Thyroid gland (tissue), 4 donors: ENCODE results near the gene GPR160. TPM values are rescaled to one million over a fixed set of nuclear protein-coding genes. Genes with fewer than 3 reads are reported as not detected.

Experiments used
- DNase-seq, 2 donors: peaks; one replicate each; pipeline ENCODE4 v3.0.0-alpha.2; 2019
- H3K27ac ChIP-seq, 3 donors: fragments of 200-600 bp; sonication (generic); 1 replicate in 2 of 3; 2 replicates in 1 of 3; pipeline ENCODE4 v1.5.1; 2016 to 2019; ENCODE audit warnings: mild to moderate bottlenecking in 1 of 3, moderate library complexity in 1 of 3
- H3K27me3 ChIP-seq: fragments of 200-600 bp; sonication (generic); one replicate; pipeline ENCODE4 v1.5.1; 2019
- H3K36me3 ChIP-seq, 2 donors: fragments of 200-600 bp; sonication (generic); one replicate each; pipeline ENCODE4 v1.5.1; 2016 to 2019
- H3K4me1 ChIP-seq, 2 donors: fragments of 200-600 bp; sonication (generic); one replicate each; pipeline ENCODE4 v1.5.1; 2017 to 2019
- H3K4me3 ChIP-seq, 3 donors: fragments of 200-600 bp; sonication (generic); replicated peaks in 1 of 3; 1 replicate in 2 of 3; 2 replicates in 1 of 3; pipeline ENCODE4 v1.5.1; 2016; ENCODE audit warnings: mild to moderate bottlenecking in 1 of 3
- H3K9me3 ChIP-seq: fragments of 200-600 bp; sonication (generic); one replicate; pipeline ENCODE4 v1.5.1; 2017
- CTCF ChIP-seq, 6 experiments: fragments of 200-600 bp in 3 of 6; fragments of 450-650 bp in 3 of 6; sonication (generic) in 3 of 6; IDR thresholded peaks; one replicate each; pipeline ENCODE4 v1.5.1; 2016 to 2019; ENCODE audit warnings: antibody characterized with exemption in 6 of 6, mild to moderate bottlenecking in 2 of 6, inconsistent platforms in 1 of 6, moderate library complexity in 1 of 6
- POLR2A ChIP-seq, 2 donors: fragments of 450-650 bp; IDR thresholded peaks; one replicate each; pipeline ENCODE4 v1.6.1; 2017; ENCODE audit warnings: antibody characterized with exemption in 2 of 2, mild to moderate bottlenecking in 2 of 2, moderate library complexity in 1 of 2
- WGBS, 2 donors: methylation state at CpG; one replicate each; pipeline ENCODE4 v1.1.5; 2017; 5-methylcytosine and 5-hydroxymethylcytosine counted together
- intact Hi-C: fragments of 100-400 bp; cut with DNase I; formaldehyde crosslinking; loops from one replicate; pipeline ENCODE4 v1.15.1; 2023
- total RNA-seq, 4 donors: library from RNA; depleted of rRNA; stranded (reverse); fragments of >200 nt; gene quantifications; one replicate each; pipeline ENCODE4 v1.2.3, GENCODE V29; 2016

GPR160 gene
- total RNA-seq, 4 donors from 2014 or later: 9.3 to 17.5 (median 10.1) TPM

DNA sequence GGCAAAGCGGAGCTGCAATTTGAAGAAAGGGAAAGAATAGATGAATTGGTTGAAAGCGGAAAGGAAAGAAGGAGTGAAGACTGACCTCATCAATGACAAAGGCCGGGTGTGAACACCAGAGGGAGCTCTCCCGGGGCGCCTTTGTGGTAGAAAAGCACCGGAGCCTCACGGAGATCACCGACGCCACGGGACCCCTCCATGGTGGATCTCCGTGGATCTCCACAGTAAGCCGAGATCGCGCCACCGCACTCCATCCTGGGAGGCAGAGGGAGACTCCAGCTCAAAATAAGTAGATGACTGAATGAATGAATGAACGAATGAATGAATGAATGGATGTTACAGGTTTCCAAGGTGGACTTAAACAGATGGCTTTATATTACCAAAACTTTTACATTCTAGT lies 25.0 kb downstream of the GPR160 start:
- Histone ChIP-seq H3K36me3 (no peaks in the 10 kb centered on the region), H3K27me3 (no peaks in the 10 kb centered on the region), H3K4me3 (no peak overlapping the region), H3K9me3 (no peaks in the 10 kb centered on the region), H3K27ac (no peak overlapping the region), H3K4me1 (no peaks in the 10 kb centered on the region)
- no peak for DNase-seq
- WGBS, 2 donors: 96 to 98% methylated on average over 16 of the region's 16 CpGs
- TF ChIP-seq CTCF (IDR thresholded peaks at IDR 0.05) (no peak), POLR2A (IDR thresholded peaks at IDR 0.05) (no peak)
- intact Hi-C loops: no loop called here

- Histone ChIP-seq H3K27ac (no peak overlapping the region), H3K4me1 (no peaks in the 10 kb centered on the region), H3K36me3 (no peaks in the 10 kb centered on the region), H3K27me3 (no peaks in the 10 kb centered on the region), H3K4me3 (no peak overlapping the region), H3K9me3 (no peaks in the 10 kb centered on the region)
- intact Hi-C loops: no loop called here
- TF ChIP-seq CTCF (IDR thresholded peaks at IDR 0.05) (no peak), POLR2A (IDR thresholded peaks at IDR 0.05) (no peak)
- 95% methylated on average over 15 of the region's 15 CpGs for WGBS, 2 donors
- DNase-seq: no peak
Observed at GRCh38 chr3:170063691-170064090, 25.9 kb downstream of the GPR160 start.

DNA sequence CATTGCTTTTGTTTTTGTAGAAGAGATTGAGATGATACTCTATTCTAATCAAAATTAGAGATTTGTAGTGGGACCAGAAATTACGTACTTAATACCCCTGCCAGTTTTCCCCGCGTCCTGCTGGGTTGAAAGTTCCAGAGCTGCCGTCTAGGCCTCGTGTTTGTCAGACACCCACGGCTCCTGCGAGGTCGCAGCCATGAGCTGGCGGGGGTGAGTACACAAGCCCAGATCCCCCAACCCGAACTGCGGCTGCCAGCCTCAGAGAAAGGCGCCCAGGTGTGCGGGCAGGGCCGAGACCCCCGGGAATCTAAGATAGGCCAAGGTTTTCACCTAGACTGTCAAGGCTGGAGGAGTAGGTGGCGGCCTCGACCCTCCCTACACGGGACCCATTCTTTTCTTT lies 26.3 kb downstream of the GPR160 start:
- H3K4me1 ChIP-seq: no peaks in the 10 kb centered on the region
- H3K9me3 ChIP-seq: no peaks in the 10 kb centered on the region
- no peak overlapping the region for H3K27ac ChIP-seq
- no peak overlapping the region for H3K4me3 ChIP-seq
- no peaks in the 10 kb centered on the region for H3K27me3 ChIP-seq
- TF ChIP-seq CTCF (IDR thresholded peaks at IDR 0.05): no peak
- no peak for TF ChIP-seq POLR2A (IDR thresholded peaks at IDR 0.05)
- intact Hi-C loops: no loop called here
- no peaks in the 10 kb centered on the region for H3K36me3 ChIP-seq
- WGBS, 2 donors: 92 to 96% methylated on average over 18 of the region's 18 CpGs
- no peak for DNase-seq

- intact Hi-C loops: no loop called here
- DNase-seq: no peak
- TF ChIP-seq POLR2A (IDR thresholded peaks at IDR 0.05) (no peak), CTCF (IDR thresholded peaks at IDR 0.05) (no peak)
- H3K9me3 ChIP-seq: no peaks in the 10 kb centered on the region
- no peaks in the 10 kb centered on the region for H3K36me3 ChIP-seq
- no peak overlapping the region for H3K4me3 ChIP-seq
- 86 to 87% methylated on average over 4 of the region's 4 CpGs for WGBS, 2 donors
- no peaks in the 10 kb centered on the region for H3K27me3 ChIP-seq
- peaks cover 3 to 4% of the 10 kb centered on the region in 2 donors for H3K4me1 ChIP-seq
- H3K27ac ChIP-seq: no peak overlapping the region
Observed at GRCh38 chr3:170075441-170076091, 37.8 kb downstream of the GPR160 start.

GRCh38 chr3:170076715-170077238 lies 39.0 kb downstream of the GPR160 start:
- Histone ChIP-seq H3K27me3 (no peaks in the 10 kb centered on the region), H3K36me3 (no peaks in the 10 kb centered on the region), H3K4me3 (no peak overlapping the region), H3K9me3 (no peaks in the 10 kb centered on the region), H3K4me1 (peaks cover 8 to 10% of the 10 kb centered on the region in 2 donors), H3K27ac (no peak overlapping the region)
- WGBS, 2 donors: 95 to 96% methylated on average over 6 of the region's 6 CpGs
- no peak for TF ChIP-seq POLR2A (IDR thresholded peaks at IDR 0.05)
- no peak for TF ChIP-seq CTCF (IDR thresholded peaks at IDR 0.05)
- DNase-seq: no peak
- intact Hi-C loops: no loop called here
